ENCODE data around the gene OXCT2. TPM values are rescaled to one million over a fixed set of nuclear protein-coding genes. Genes with fewer than 3 reads are reported as not detected.
"Not testable (repeated sequence)": the region's sequence is repeated elsewhere in the genome, so short reads cannot be mapped to it uniquely, and the experiment has no call there.

OXCT2 gene
- total and polyA plus RNA-seq, 8 donors = 0.53 to 4.8 (median 1.5) TPM; not detected in 3

- 39 to 67% (median 63%) methylated on average over 1 to 3 of the region's 5 CpGs for WGBS, 5 donors
- H3K36me3 ChIP-seq = peaks cover 0 to 15% (median 7%) of the 10 kb centered on the region in 4 donors
- H3K4me3 ChIP-seq; H3K4me1 ChIP-seq; H3K9me3 ChIP-seq; H3K27me3 ChIP-seq; H3K27ac ChIP-seq; DNase-seq; intact Hi-C loops (cut with DNase I; ENCODE audit: low total_unique reads): not testable (repeated sequence)
These were observed 4.7 kb downstream of the OXCT2 start for GRCh38 chr1:39766466-39766865.

GRCh38 chr1:39764512-39764911 lies 6.6 kb downstream of the OXCT2 start:
- H3K4me3 ChIP-seq; H3K4me1 ChIP-seq; H3K27me3 ChIP-seq; intact Hi-C loops (cut with DNase I; ENCODE audit: low total_unique reads); H3K27ac ChIP-seq; DNase-seq; H3K9me3 ChIP-seq: not testable (repeated sequence)
- peaks cover 0 to 34% (median 26%) of the 10 kb centered on the region in 4 donors for H3K36me3 ChIP-seq
- WGBS, 5 donors = 88 to 95% (median 91%) methylated on average over 6 to 11 of the region's 19 CpGs; no CpG with 5 or more reads in 2 of the 5 donors

GRCh38 chr1:39763619-39764374 lies 7.4 kb downstream of the OXCT2 start:
- H3K4me3 ChIP-seq; H3K27me3 ChIP-seq; H3K9me3 ChIP-seq; intact Hi-C loops (cut with DNase I; ENCODE audit: low total_unique reads); DNase-seq; H3K27ac ChIP-seq; H3K4me1 ChIP-seq: not testable (repeated sequence)
- WGBS, 5 donors = 74 to 83% (median 79%) methylated on average over 13 to 15 of the region's 18 CpGs
- peaks cover 3 to 41% (median 33%) of the 10 kb centered on the region in 4 donors for H3K36me3 ChIP-seq

GRCh38 chr1:39762550-39763540 lies 8.3 kb downstream of the OXCT2 start:
- Histone ChIP-seq H3K27ac (no peak overlapping the region), H3K27me3 (no peaks in the 10 kb centered on the region), H3K9me3 (no peaks in the 10 kb centered on the region), H3K4me1 (no peaks in the 10 kb centered on the region), H3K36me3 (peaks cover 6 to 51% (median 43%) of the 10 kb centered on the region in 4 donors), H3K4me3 (no peak overlapping the region)
- TF ChIP-seq EP300 (IDR thresholded peaks at IDR 0.05) (no peak), CTCF (IDR thresholded peaks at IDR 0.05) (no peak), POLR2A (IDR thresholded peaks at IDR 0.05) (no peak), POLR2AphosphoS5 (IDR thresholded peaks at IDR 0.05) (no peak)
- intact Hi-C loops (cut with DNase I; ENCODE audit: low total_unique reads) = no loop called here
- 89 to 93% (median 91%) methylated on average over 27 to 30 of the region's 30 CpGs for WGBS, 5 donors
- DNase-seq = no peak

DNA sequence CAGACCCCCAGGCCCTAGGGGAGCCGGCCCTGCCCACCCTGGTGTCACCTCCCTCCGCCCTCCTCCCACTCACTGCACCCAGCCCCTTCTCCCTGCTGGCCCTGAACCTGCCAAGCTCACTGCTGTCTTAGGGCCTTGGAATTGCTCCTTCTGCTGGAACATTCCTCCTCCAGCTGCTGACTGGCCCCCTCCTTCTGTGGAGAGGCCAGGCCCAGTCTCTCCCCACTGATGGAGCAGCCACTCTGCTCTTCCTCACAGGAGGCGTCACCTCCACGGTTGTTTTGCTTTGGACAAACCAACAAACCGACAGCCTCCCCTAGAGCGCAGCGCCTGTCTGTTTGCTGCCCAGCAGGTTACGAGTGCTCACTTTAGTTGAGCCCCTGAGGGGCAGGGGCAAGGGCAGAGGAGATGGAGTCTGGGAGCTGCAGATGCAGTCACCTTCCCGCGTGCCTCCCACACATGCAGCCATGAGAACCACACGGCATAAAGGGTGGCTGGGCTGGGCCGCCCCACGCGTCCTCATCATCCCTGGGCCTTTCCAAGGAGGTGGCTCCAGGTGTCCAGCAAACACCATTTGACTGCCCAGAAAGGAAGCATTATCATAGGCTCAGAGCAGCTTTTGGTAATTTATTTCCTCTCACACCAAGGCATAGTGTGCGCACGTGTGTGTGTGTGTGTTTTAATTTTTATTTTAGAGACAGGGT lies 9.4 kb downstream of the OXCT2 start:
- Histone ChIP-seq H3K36me3 (peaks cover 12 to 62% (median 54%) of the 10 kb centered on the region in 4 donors), H3K27ac (no peak overlapping the region), H3K27me3 (no peaks in the 10 kb centered on the region), H3K9me3 (no peaks in the 10 kb centered on the region), H3K4me3 (no peak overlapping the region), H3K4me1 (no peaks in the 10 kb centered on the region)
- no peak for TF ChIP-seq POLR2A (IDR thresholded peaks at IDR 0.05)
- TF ChIP-seq EP300 (IDR thresholded peaks at IDR 0.05) = no peak
- no peak for TF ChIP-seq POLR2AphosphoS5 (IDR thresholded peaks at IDR 0.05)
- TF ChIP-seq CTCF (IDR thresholded peaks at IDR 0.05) = no peak
- intact Hi-C loops (cut with DNase I; ENCODE audit: low total_unique reads) = no loop called here
- WGBS, 5 donors = 73 to 82% (median 79%) methylated on average over 8 to 16 of the region's 16 CpGs
- no peak for DNase-seq
